Left kidney (tissue), 2 donors: ENCODE results near the gene PARN. TPM values are rescaled to one million over a fixed set of nuclear protein-coding genes. Genes with fewer than 3 reads are reported as not detected.
"Not testable (repeated sequence)": the region's sequence is repeated elsewhere in the genome, so short reads cannot be mapped to it uniquely, and the experiment has no call there.

Source experiments
- DNase-seq: peaks from one replicate; pipeline ENCODE4 v3.0.0-alpha.2; 2013
- polyA plus RNA-seq: library from polyadenylated mRNA; unstranded; fragments of 120-200 nt; gene quantifications from one replicate; pipeline ENCODE4 v1.2.1, GENCODE V29; 2013; ENCODE audit not compliant: insufficient read length

Gene PARN
- polyA plus RNA-seq, 1 donor, result 43.5 TPM

GRCh38 chr16:14632693-14633569 is 2.9 kb upstream of the PARN start, which contains the start of gene BFAR:
TSS of gene BFAR (plus strand) at chr16:14632951. CDS start at chr16:14644347, 11,396 bp downstream.
- peak; percentile 98 for DNase-seq

- not testable (repeated sequence) for DNase-seq
Observed at GRCh38 chr16:14630620-14631330, 715 bp upstream of the PARN start.

GRCh38 chr16:14629612-14629918 is 495 bp downstream of the PARN start:
- no peak for DNase-seq

- DNase-seq, result no peak
Observed at GRCh38 chr16:14628806-14629611, 1.1 kb downstream of the PARN start.

GRCh38 chr16:14627078-14627477 is 3.0 kb downstream of the PARN start:
- no peak for DNase-seq

GRCh38 chr16:14618566-14618965 is 11.5 kb downstream of the PARN start:
- no peak for DNase-seq

GRCh38 chr16:14616280-14616679 is 13.8 kb downstream of the PARN start:
- DNase-seq, result no peak

GRCh38 chr16:14613991-14614390 is 16.1 kb downstream of the PARN start:
- no peak for DNase-seq

- no peak for DNase-seq
Observed at GRCh38 chr16:14611660-14612059, 18.4 kb downstream of the PARN start.

- DNase-seq, result no peak
Observed at GRCh38 chr16:14609716-14610115, 20.3 kb downstream of the PARN start.

- no peak for DNase-seq
Observed at GRCh38 chr16:14608604-14609003, 21.5 kb downstream of the PARN start.

- no peak for DNase-seq
Observed at GRCh38 chr16:14608111-14608566, 21.9 kb downstream of the PARN start.

- DNase-seq, result no peak
Observed at GRCh38 chr16:14606102-14606501, 24.0 kb downstream of the PARN start.

- DNase-seq, result no peak
Observed at GRCh38 chr16:14602443-14602963, 27.6 kb downstream of the PARN start.

- no peak for DNase-seq
Observed at GRCh38 chr16:14600164-14600563, 29.9 kb downstream of the PARN start.

- no peak for DNase-seq
Observed at GRCh38 chr16:14586637-14587305, 43.3 kb downstream of the PARN start.

GRCh38 chr16:14585287-14585686 is 44.8 kb downstream of the PARN start:
- DNase-seq, result no peak

GRCh38 chr16:14580926-14581325 is 49.1 kb downstream of the PARN start:
- not testable (repeated sequence) for DNase-seq

- DNase-seq, result no peak
Observed at GRCh38 chr16:14579266-14579665, 50.8 kb downstream of the PARN start.

GRCh38 chr16:14576532-14576931 is 53.5 kb downstream of the PARN start:
- no peak for DNase-seq

- no peak for DNase-seq
Observed at GRCh38 chr16:14576069-14576468, 54.0 kb downstream of the PARN start.
